Upper lobe of right lung (tissue), 1 donor: ENCODE data around the gene DUSP7. TPM values are rescaled to one million over a fixed set of nuclear protein-coding genes. Genes with fewer than 3 reads are reported as not detected.

Experiments
- ATAC-seq: fragments of 200-7000 bp; cut with Tn5 transposase; one replicate; pipeline ENCODE4 v1.9.1; 2020; ENCODE audit warnings: mild to moderate bottlenecking, moderate library complexity
- DNase-seq: peaks from one replicate; pipeline ENCODE4 v3.0.0-alpha.2; 2020
- H3K27ac ChIP-seq: fragments of 200-600 bp; one replicate; pipeline ENCODE4 v1.8.0; 2022
- H3K27me3 ChIP-seq: fragments of 200-600 bp; one replicate; pipeline ENCODE4 v1.8.0; 2022; ENCODE audit warnings: mild to moderate bottlenecking
- H3K36me3 ChIP-seq: fragments of 200-600 bp; one replicate; pipeline ENCODE4 v1.8.0; 2022
- H3K4me1 ChIP-seq: fragments of 200-600 bp; one replicate; pipeline ENCODE4 v1.8.0; 2022
- H3K4me3 ChIP-seq: fragments of 200-600 bp; one replicate; pipeline ENCODE4 v1.8.0; 2022; ENCODE audit warnings: mild to moderate bottlenecking
- H3K9me3 ChIP-seq: fragments of 200-600 bp; one replicate; pipeline ENCODE4 v1.8.0; 2022
- CTCF ChIP-seq: fragments of 200-600 bp; IDR thresholded peaks from one replicate; pipeline ENCODE4 v1.8.0; 2022; ENCODE audit warnings: antibody characterized with exemption
- intact Hi-C: fragments of 100-400 bp; cut with DNase I; formaldehyde crosslinking; loops from one replicate; pipeline ENCODE4 v1.11.0; 2022
- total RNA-seq: library from RNA; stranded (reverse); fragmentation: NEBNext Ultra II Directional; extraction: Animal tissue kit (Norgen Biotek cat#: 25700); gene quantifications from one replicate; pipeline ENCODE4 v1.2.1, GENCODE V29; 2021
- donor health status: DM: no; HTN: yes; CAD: no; lungs with severe emphysema.

DUSP7 gene
- total RNA-seq, 1 donor from 2014 or later = 40.7 TPM

- Histone ChIP-seq H3K27me3 (no peaks in the 10 kb centered on the region), H3K4me3 (no peak overlapping the region), H3K4me1 (peaks cover 13% of the 10 kb centered on the region), H3K27ac (peak overlapping the region; percentile 51), H3K36me3 (no peaks in the 10 kb centered on the region), H3K9me3 (no peaks in the 10 kb centered on the region)
- DNase-seq (peak; percentile 64), ATAC-seq (no peak)
- no peak for TF ChIP-seq CTCF
- intact Hi-C loops = no loop called here
Observed at GRCh38 chr3:52021489-52022268, 34.7 kb downstream of the DUSP7 start.

- intact Hi-C loops = no loop called here
- no peaks in the 10 kb centered on the region for H3K36me3 ChIP-seq
- peaks cover 13% of the 10 kb centered on the region for H3K4me1 ChIP-seq
- no peak for TF ChIP-seq CTCF
- DNase-seq = no peak
- no peak for ATAC-seq
- H3K9me3 ChIP-seq = no peaks in the 10 kb centered on the region
- H3K4me3 ChIP-seq = no peak overlapping the region
- H3K27me3 ChIP-seq = no peaks in the 10 kb centered on the region
- H3K27ac ChIP-seq = no peak overlapping the region
Observed at GRCh38 chr3:52020796-52021195, 35.6 kb downstream of the DUSP7 start.

- ATAC-seq = peak; percentile 6
- peaks cover 13% of the 10 kb centered on the region for H3K4me1 ChIP-seq
- intact Hi-C loops = no loop called here
Observed at GRCh38 chr3:52019352-52020080, 36.9 kb downstream of the DUSP7 start.

GRCh38 chr3:52018319-52019000 lies 37.9 kb downstream of the DUSP7 start:
- Histone ChIP-seq H3K27ac (no peak overlapping the region), H3K9me3 (no peaks in the 10 kb centered on the region), H3K27me3 (no peaks in the 10 kb centered on the region), H3K4me1 (peaks cover 13% of the 10 kb centered on the region), H3K36me3 (no peaks in the 10 kb centered on the region), H3K4me3 (no peak overlapping the region)
- intact Hi-C loops = no loop called here
- no peak for TF ChIP-seq CTCF
- ATAC-seq (no peak), DNase-seq (no peak)

More at GRCh38 chr3:52019352-52020080, 36.9 kb downstream of the DUSP7 start:
- TF ChIP-seq CTCF = no peak
- Histone ChIP-seq H3K27me3 (no peaks in the 10 kb centered on the region), H3K36me3 (no peaks in the 10 kb centered on the region), H3K27ac (no peak overlapping the region), H3K9me3 (no peaks in the 10 kb centered on the region), H3K4me3 (no peak overlapping the region)
- DNase-seq = peak; percentile 62

- no peak for TF ChIP-seq CTCF
- intact Hi-C loops = no loop called here
- no peak overlapping the region for H3K27ac ChIP-seq
Observed at GRCh38 chr3:52017586-52017985, 38.8 kb downstream of the DUSP7 start.

More at GRCh38 chr3:52017586-52017985, 38.8 kb downstream of the DUSP7 start:
- H3K9me3 ChIP-seq = no peaks in the 10 kb centered on the region
- DNase-seq (peak; percentile 52), ATAC-seq (no peak)
- no peak overlapping the region for H3K4me3 ChIP-seq
- no peaks in the 10 kb centered on the region for H3K27me3 ChIP-seq
- peaks cover 20% of the 10 kb centered on the region for H3K4me1 ChIP-seq
- no peaks in the 10 kb centered on the region for H3K36me3 ChIP-seq
